ENCODE data around the gene STAC.

DNA sequence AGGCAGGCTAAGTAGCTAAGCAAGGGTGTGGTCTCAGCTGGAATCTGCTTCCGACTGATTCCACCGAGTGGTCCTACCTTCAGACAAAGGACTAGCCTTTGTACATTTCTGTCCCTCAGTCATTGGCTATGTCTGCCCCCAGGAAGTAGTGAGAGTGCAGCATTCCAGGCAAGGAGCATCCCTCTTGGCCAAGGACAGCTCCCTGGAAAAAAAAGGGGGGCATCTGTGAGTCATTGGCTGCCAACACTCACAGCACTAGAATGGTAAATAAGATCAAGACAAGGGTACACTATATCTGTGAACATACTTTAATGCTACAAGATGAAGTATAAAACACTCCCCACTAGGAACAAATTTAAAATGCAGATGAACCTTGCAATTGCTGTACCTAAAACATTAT is 66.8 kb downstream of the STAC start:
- TF ChIP-seq E2F4 (IDR thresholded peaks at IDR 0.05; ENCODE audit: low read depth, low read length) = no peak
- TF ChIP-seq BRCA1 (IDR thresholded peaks at IDR 0.05; ENCODE audit: low read depth, low read length) = no peak
- TF ChIP-seq HDAC2 (IDR thresholded peaks at IDR 0.05) = no peak
- TF ChIP-seq CREB1 (IDR thresholded peaks at IDR 0.05; ENCODE audit: low read depth) = no peak
